ENCODE results near the gene TUBGCP2.

TUBGCP2 gene

DNA sequence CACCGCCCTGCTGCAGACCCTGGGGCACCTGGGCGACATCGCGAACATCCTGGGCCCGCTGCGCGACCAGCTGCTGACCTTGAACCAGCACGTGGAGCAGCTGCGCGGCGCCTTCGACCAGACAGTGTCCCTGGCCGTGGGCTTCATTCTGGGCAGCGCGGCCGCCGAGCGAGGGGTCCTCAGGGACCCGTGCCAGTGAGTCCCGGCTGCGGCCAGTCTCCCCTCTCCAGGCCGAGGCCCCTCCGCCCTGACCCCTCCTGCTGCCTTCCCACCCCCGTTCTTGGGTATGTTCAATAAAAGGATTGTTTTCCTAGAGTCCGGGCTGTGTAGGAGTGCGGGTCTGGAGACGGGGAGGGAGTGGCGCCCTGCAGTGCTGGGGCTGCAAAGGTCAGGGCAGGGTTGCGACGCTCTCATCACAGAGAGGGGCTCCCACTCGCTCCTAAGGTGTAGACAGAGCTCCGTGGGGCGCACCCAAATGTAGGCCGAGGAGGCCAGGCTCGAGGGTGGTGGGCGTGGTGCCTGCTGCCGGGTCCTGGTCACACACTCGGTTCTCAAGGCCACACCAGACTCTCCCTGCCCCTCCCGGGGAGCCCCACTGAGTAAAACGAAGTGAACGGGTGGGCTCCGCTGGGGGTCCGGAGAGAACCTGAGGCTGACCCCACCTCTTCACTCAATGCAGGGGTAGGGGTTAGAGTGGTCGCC, 77.3 kb downstream of the TUBGCP2 start:
- Histone ChIP-seq H3K4me3 (no peak overlapping the region), H3K36me3 (ENCODE audit: insufficient read depth, low read length) (no peaks in the 10 kb centered on the region)

GRCh38 chr10:133230387-133231195, 78.1 kb downstream of the TUBGCP2 start:
- H3K27ac ChIP-seq, result no peak overlapping the region
- H3K9ac ChIP-seq (ENCODE audit: insufficient read length), result no peak overlapping the region
- no peak for DNase-seq (ENCODE audit: low read depth, low spot score)
- H3K36me3 ChIP-seq (ENCODE audit: insufficient read depth, low read length), result no peaks in the 10 kb centered on the region
- H3K9me3 ChIP-seq (ENCODE audit: low read depth, low read length), result no peaks in the 10 kb centered on the region
- no peak for TF ChIP-seq FOXP2 (optimal IDR thresholded peaks at IDR 0.05; ENCODE audit: control extremely low read depth, extremely low read length, insufficient read depth)
- no peak for TF ChIP-seq POLR2AphosphoS5 (IDR thresholded peaks at IDR 0.05; ENCODE audit: borderline replicate concordance, low read depth, low read length)
- no peak for TF ChIP-seq EZH2 (IDR thresholded peaks at IDR 0.05)
- H3K4me3 ChIP-seq, result no peak overlapping the region

More for the DNA sequence above, 77.3 kb downstream of the TUBGCP2 start:
- DNase-seq (ENCODE audit: low read depth, low spot score), result no peak
- no peaks in the 10 kb centered on the region for H3K9me3 ChIP-seq (ENCODE audit: low read depth, low read length)
- no peak overlapping the region for H3K27ac ChIP-seq
- TF ChIP-seq EZH2 (IDR thresholded peaks at IDR 0.05) (no peak), FOXP2 (optimal IDR thresholded peaks at IDR 0.05; ENCODE audit: control extremely low read depth, extremely low read length, insufficient read depth) (no peak), POLR2AphosphoS5 (IDR thresholded peaks at IDR 0.05; ENCODE audit: borderline replicate concordance, low read depth, low read length) (no peak)
- no peak overlapping the region for H3K9ac ChIP-seq (ENCODE audit: insufficient read length)

- no peak for TF ChIP-seq POLR2AphosphoS5 (IDR thresholded peaks at IDR 0.05; ENCODE audit: borderline replicate concordance, low read depth, low read length)
- TF ChIP-seq EZH2 (IDR thresholded peaks at IDR 0.05), result no peak
- TF ChIP-seq FOXP2 (optimal IDR thresholded peaks at IDR 0.05; ENCODE audit: control extremely low read depth, extremely low read length, insufficient read depth), result no peak
- Histone ChIP-seq H3K36me3 (ENCODE audit: insufficient read depth, low read length) (no peaks in the 10 kb centered on the region), H3K27ac (no peak within 1 kb of the TSS), H3K9ac (ENCODE audit: insufficient read length) (no peak within 1 kb of the TSS), H3K4me3 (no peak within 1 kb of the TSS), H3K9me3 (ENCODE audit: low read depth, low read length) (no peaks in the 10 kb centered on the region)
- no peak for DNase-seq (ENCODE audit: low read depth, low spot score)
Observed at GRCh38 chr10:133230044-133230361, 78.7 kb downstream of the TUBGCP2 start, which contains the start of gene UTF1. Gene UTF1, plus strand, starts transcription at chr10:133230217. Its CDS starts 72 bp downstream, at chr10:133230289.

DNA sequence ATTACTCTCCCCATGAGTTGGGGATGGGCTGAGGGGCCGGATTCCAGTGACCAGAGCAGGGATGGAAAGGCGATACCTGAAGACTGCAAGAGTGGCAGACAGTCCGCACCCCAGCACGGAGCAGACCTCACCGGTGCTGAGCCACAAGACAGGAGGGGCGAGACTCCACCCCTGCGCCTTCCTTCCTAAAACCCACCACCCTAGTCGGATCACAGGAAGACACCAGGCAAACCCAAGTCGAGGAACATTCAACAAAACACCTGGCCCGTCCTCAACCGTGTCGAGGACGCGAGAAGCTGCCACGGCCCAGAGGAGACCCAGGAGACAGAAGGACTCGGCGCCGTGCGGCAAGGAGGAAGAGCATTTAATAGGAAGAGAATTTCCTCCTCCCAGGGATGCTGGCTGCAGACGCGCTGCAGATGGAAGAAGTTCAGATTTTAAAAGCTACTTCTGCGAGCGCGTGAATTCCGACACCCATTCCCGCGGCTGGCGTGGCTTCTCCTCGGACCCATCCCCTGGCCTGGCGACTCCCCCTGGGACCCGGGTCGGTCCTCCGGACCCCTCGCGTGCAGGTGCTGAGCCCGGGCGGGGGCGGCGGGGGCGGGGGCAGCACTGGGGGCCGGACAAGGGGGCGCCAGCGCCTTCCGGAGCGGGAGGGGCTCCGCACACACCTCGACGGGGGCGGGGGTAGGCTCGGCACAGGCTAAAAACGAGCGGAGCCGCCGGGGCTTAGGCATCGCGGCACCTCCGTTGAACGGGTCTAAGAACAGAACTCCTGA, 79.2 kb downstream of the TUBGCP2 start:
- TF ChIP-seq EZH2 (IDR thresholded peaks at IDR 0.05), result no peak
- TF ChIP-seq POLR2AphosphoS5 (IDR thresholded peaks at IDR 0.05; ENCODE audit: borderline replicate concordance, low read depth, low read length), result no peak
- TF ChIP-seq FOXP2 (optimal IDR thresholded peaks at IDR 0.05; ENCODE audit: control extremely low read depth, extremely low read length, insufficient read depth), result no peak
- H3K36me3 ChIP-seq (ENCODE audit: insufficient read depth, low read length), result no peaks in the 10 kb centered on the region
- H3K9me3 ChIP-seq (ENCODE audit: low read depth, low read length), result no peaks in the 10 kb centered on the region
- no peak overlapping the region for H3K27ac ChIP-seq
- H3K9ac ChIP-seq (ENCODE audit: insufficient read length), result no peak overlapping the region
- no peak for DNase-seq (ENCODE audit: low read depth, low spot score)
- H3K4me3 ChIP-seq, result no peak overlapping the region

Data from SK-N-MC (cell line).